Mesenchymal stem cell (in vitro differentiated cells and primary cell): Measurements from ENCODE around the gene RABIF.

Experiments
- DNase-seq: peaks from one replicate; pipeline ENCODE4 v3.0.0-alpha.2; 2013
- H2AFZ ChIP-seq: one replicate; pipeline ENCODE4 v1.6.1; 2013; ENCODE audit warnings: low read depth, mild to moderate bottlenecking, control low read depth, inconsistent platforms, low read length, moderate library complexity
- H2AK5ac ChIP-seq: 2 replicates; pipeline ENCODE4 v1.6.1; 2013; ENCODE audit warnings: low read length, moderate library complexity, mild to moderate bottlenecking, inconsistent platforms; ENCODE audit not compliant: severe bottlenecking
- H2BK120ac ChIP-seq: one replicate; pipeline ENCODE4 v1.6.1; 2013; ENCODE audit warnings: low read depth, mild to moderate bottlenecking, inconsistent platforms, low read length, moderate library complexity
- H2BK12ac ChIP-seq, 2 experiments: one replicate each; pipeline ENCODE4 v1.6.1; 2013; ENCODE audit warnings: inconsistent platforms in 2 of 2, low read length in 2 of 2, mild to moderate bottlenecking in 2 of 2, moderate library complexity in 2 of 2, control low read depth in 1 of 2
- H2BK15ac ChIP-seq: one replicate; pipeline ENCODE4 v1.6.1; 2013; ENCODE audit warnings: mild to moderate bottlenecking, low read depth, inconsistent platforms; ENCODE audit not compliant: poor library complexity, severe bottlenecking
- H2BK5ac ChIP-seq: 2 replicates; pipeline ENCODE4 v1.6.1; 2013; ENCODE audit warnings: low read depth, mild to moderate bottlenecking, low read length, control low read depth, inconsistent platforms; ENCODE audit not compliant: poor library complexity, severe bottlenecking
- H3K14ac ChIP-seq, 2 experiments: one replicate each; pipeline ENCODE4 v1.6.1; 2013; ENCODE audit warnings: inconsistent platforms in 2 of 2, low read length in 2 of 2, control low read depth in 1 of 2, mild to moderate bottlenecking in 1 of 2, moderate library complexity in 1 of 2
- H3K18ac ChIP-seq, 2 experiments: one replicate each; pipeline ENCODE4 v1.6.1; 2013; ENCODE audit warnings: inconsistent platforms in 2 of 2, low read length in 2 of 2, control low read depth in 1 of 2, low read depth in 1 of 2, mild to moderate bottlenecking in 1 of 2
- H3K23ac ChIP-seq, 2 experiments: one replicate each; pipeline ENCODE4 v1.6.1; 2013; ENCODE audit warnings: inconsistent platforms in 2 of 2, low read length in 2 of 2, mild to moderate bottlenecking in 2 of 2, moderate library complexity in 2 of 2, control low read depth in 1 of 2
- H3K27ac ChIP-seq: 2 replicates; pipeline ENCODE4 v1.5.1; 2013; ENCODE audit warnings: mild to moderate bottlenecking, moderate library complexity, low read length, control low read depth, inconsistent platforms; ENCODE audit not compliant: poor library complexity, severe bottlenecking
- H3K27me3 ChIP-seq, 2 experiments: 2 replicates each; pipeline versions ENCODE4 v1.6.1 to v1.7.0; 2013; ENCODE audit warnings: low read length in 2 of 2, mild to moderate bottlenecking in 2 of 2, moderate library complexity in 2 of 2, control low read depth in 1 of 2, inconsistent platforms in 1 of 2; ENCODE audit not compliant: control insufficient read depth in 1 of 2, insufficient read depth in 1 of 2
- H3K36me3 ChIP-seq, 2 experiments: 2 replicates each; pipeline versions ENCODE4 v1.6.1 to v1.7.0; 2013; ENCODE audit warnings: low read length in 2 of 2, control low read depth in 1 of 2, inconsistent platforms in 1 of 2, low read depth in 1 of 2, mild to moderate bottlenecking in 1 of 2; ENCODE audit not compliant: insufficient read depth in 2 of 2, control insufficient read depth in 1 of 2
- H3K4ac ChIP-seq, 2 experiments: one replicate each; pipeline ENCODE4 v1.6.1; 2013; ENCODE audit warnings: inconsistent platforms in 2 of 2, low read length in 2 of 2, mild to moderate bottlenecking in 2 of 2, moderate library complexity in 2 of 2, control low read depth in 1 of 2, low read depth in 1 of 2
- H3K4me1 ChIP-seq: 2 replicates; pipeline ENCODE4 v1.6.1; 2013; ENCODE audit warnings: low read depth, low read length, control low read depth; ENCODE audit not compliant: control insufficient read depth, insufficient read depth
- H3K4me2 ChIP-seq: 2 replicates; pipeline ENCODE4 v1.6.1; 2013; ENCODE audit warnings: low read length, mild to moderate bottlenecking, inconsistent platforms; ENCODE audit not compliant: poor library complexity, severe bottlenecking
- H3K4me3 ChIP-seq, 2 experiments: 2 replicates each; pipeline versions ENCODE4 v1.5.1 to v1.7.0; 2013; ENCODE audit warnings: low read length in 2 of 2, mild to moderate bottlenecking in 2 of 2, control low read depth in 1 of 2, low read depth in 1 of 2; ENCODE audit not compliant: insufficient read depth in 1 of 2
- H3K79me1 ChIP-seq: replicated peaks from 2 replicates; pipeline ENCODE4 v1.6.1; 2013; ENCODE audit warnings: mild to moderate bottlenecking, control low read depth, low read length, inconsistent platforms; ENCODE audit not compliant: poor library complexity, severe bottlenecking
- H3K9ac ChIP-seq: 2 replicates; pipeline ENCODE4 v1.7.0; 2013; ENCODE audit warnings: mild to moderate bottlenecking, low read length, moderate library complexity
- H3K9me3 ChIP-seq: 2 replicates; pipeline ENCODE4 v1.7.0; 2013; ENCODE audit warnings: mild to moderate bottlenecking, low read length; ENCODE audit not compliant: control insufficient read depth
- H4K8ac ChIP-seq: one replicate; pipeline ENCODE4 v1.6.1; 2013; ENCODE audit warnings: inconsistent platforms, mild to moderate bottlenecking, low read length, moderate library complexity
- H4K91ac ChIP-seq: one replicate; pipeline ENCODE4 v1.6.1; 2013; ENCODE audit warnings: mild to moderate bottlenecking, low read length, inconsistent platforms
- WGBS: methylation state at CpG from one replicate; pipeline ENCODE4 v1.1.7; 2013; ENCODE audit warnings: mixed read lengths; 5-methylcytosine and 5-hydroxymethylcytosine counted together

The RABIF gene

GRCh38 chr1:202862679-202863560 is 26.0 kb downstream of the RABIF start:
- H2BK15ac ChIP-seq = no peak overlapping the region
- no peak for DNase-seq
- H3K4ac ChIP-seq = no peak overlapping the region
- H3K9ac ChIP-seq = no peak overlapping the region
- no peak overlapping the region for H2AK5ac ChIP-seq
- H3K27me3 ChIP-seq = peaks cover 5 to 40% of the 10 kb centered on the region in 2 experiments
- no peak overlapping the region for H4K8ac ChIP-seq
- H3K18ac ChIP-seq = no peak overlapping the region
- H2BK5ac ChIP-seq = no peak overlapping the region
- H3K23ac ChIP-seq = no peak overlapping the region
- H3K9me3 ChIP-seq = no peaks in the 10 kb centered on the region
- H2BK12ac ChIP-seq = no peak overlapping the region
- no peak overlapping the region for H2BK120ac ChIP-seq
- WGBS = 79% methylated on average over 5 of the region's 5 CpGs
- H4K91ac ChIP-seq = no peak overlapping the region
- H3K4me2 ChIP-seq = no peak overlapping the region
- no peaks in the 10 kb centered on the region for H3K79me1 ChIP-seq
- H3K36me3 ChIP-seq = peaks cover 0 to 3% of the 10 kb centered on the region in 2 experiments
- peaks cover 5% of the 10 kb centered on the region for H3K4me1 ChIP-seq
- no peak overlapping the region for H3K4me3 ChIP-seq
- no peak overlapping the region for H2AFZ ChIP-seq
- H3K14ac ChIP-seq = no peak overlapping the region
- no peak overlapping the region for H3K27ac ChIP-seq

DNA sequence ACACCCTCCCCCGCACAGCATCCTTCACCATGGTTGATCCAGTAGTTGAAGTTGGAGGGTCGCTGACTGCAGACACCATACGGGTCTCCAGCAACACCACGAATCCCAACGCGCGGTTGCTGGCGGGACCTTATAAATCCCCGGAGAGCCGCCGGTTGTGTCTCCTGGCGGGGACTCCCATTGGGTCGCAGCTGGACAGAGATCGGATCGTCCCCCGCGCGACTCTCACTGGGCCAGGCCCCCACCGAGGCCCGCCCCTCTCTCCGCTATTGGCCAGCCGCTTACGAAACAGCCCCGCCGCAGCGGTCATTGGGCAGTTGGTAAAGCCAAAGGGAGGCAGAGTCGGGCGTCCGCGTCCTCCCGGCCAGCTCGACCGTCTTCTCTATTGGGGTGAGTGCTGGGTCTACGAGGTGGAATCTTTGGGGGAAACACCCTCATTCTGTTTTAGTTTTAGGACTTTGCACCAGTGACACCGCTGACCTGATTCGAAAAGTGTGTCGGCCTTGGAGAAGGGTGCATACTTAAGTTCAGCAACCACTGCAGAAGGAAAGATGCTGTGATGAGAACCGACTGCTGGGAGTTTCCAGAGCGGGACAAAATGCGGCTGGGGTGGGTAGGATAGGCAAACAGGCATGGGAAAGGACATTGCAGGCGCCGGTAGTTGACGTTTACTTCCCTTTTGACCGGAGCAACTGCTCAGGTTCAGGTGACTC is 27.4 kb downstream of the RABIF start:
- H3K27ac ChIP-seq = no peak overlapping the region
- H3K14ac ChIP-seq = no peak overlapping the region
- peak overlapping the region; percentile 86 for H2AFZ ChIP-seq
- no peak overlapping the region for H3K4ac ChIP-seq
- under 1% methylated on average over 44 of the region's 44 CpGs for WGBS
- H2BK12ac ChIP-seq = no peak overlapping the region
- H3K9me3 ChIP-seq = no peaks in the 10 kb centered on the region
- no peak overlapping the region for H2AK5ac ChIP-seq
- peaks cover 5% of the 10 kb centered on the region for H3K4me1 ChIP-seq
- H3K27me3 ChIP-seq = peaks cover 5 to 38% of the 10 kb centered on the region in 2 experiments
- H2BK5ac ChIP-seq = no peak overlapping the region
- H3K79me1 ChIP-seq = no peaks in the 10 kb centered on the region
- H3K4me2 ChIP-seq = peak overlapping the region; percentile 98
- H3K9ac ChIP-seq = peak overlapping the region; percentile 38
- peak overlapping the region; percentile 14 for H4K8ac ChIP-seq
- H2BK120ac ChIP-seq = no peak overlapping the region
- H3K4me3 ChIP-seq = peak overlapping the region; percentile 76 to 80
- no peak overlapping the region for H3K18ac ChIP-seq
- no peak overlapping the region for H2BK15ac ChIP-seq
- H3K23ac ChIP-seq = peak overlapping the region in 1 of 2 experiments; percentile 11
- DNase-seq = peak; percentile 95
- H3K36me3 ChIP-seq = peaks cover 0 to 3% of the 10 kb centered on the region in 2 experiments
- no peak overlapping the region for H4K91ac ChIP-seq

GRCh38 chr1:202860744-202861419 is 28.1 kb downstream of the RABIF start:
- no peak overlapping the region for H2AK5ac ChIP-seq
- peaks cover 5% of the 10 kb centered on the region for H3K4me1 ChIP-seq
- H2BK12ac ChIP-seq = no peak overlapping the region
- no peak overlapping the region for H2BK5ac ChIP-seq
- no peak overlapping the region for H2BK120ac ChIP-seq
- peak overlapping the region in 1 of 2 experiments; percentile 11 for H3K23ac ChIP-seq
- peaks cover 0 to 3% of the 10 kb centered on the region in 2 experiments for H3K36me3 ChIP-seq
- no peak overlapping the region for H4K91ac ChIP-seq
- peaks cover 1 to 32% of the 10 kb centered on the region in 2 experiments for H3K27me3 ChIP-seq
- peak overlapping the region; percentile 83 for H2AFZ ChIP-seq
- peak overlapping the region; percentile 38 for H3K9ac ChIP-seq
- no peak overlapping the region for H3K14ac ChIP-seq
- no peak overlapping the region for H3K27ac ChIP-seq
- H3K79me1 ChIP-seq = no peaks in the 10 kb centered on the region
- no peak overlapping the region for H4K8ac ChIP-seq
- no peak overlapping the region for H2BK15ac ChIP-seq
- no peak overlapping the region for H3K4ac ChIP-seq
- peak overlapping the region; percentile 76 to 80 for H3K4me3 ChIP-seq
- peak; percentile 62 for DNase-seq
- WGBS = 2% methylated on average over 50 of the region's 50 CpGs
- H3K9me3 ChIP-seq = no peaks in the 10 kb centered on the region
- H3K18ac ChIP-seq = no peak overlapping the region
- H3K4me2 ChIP-seq = peak overlapping the region; percentile 98
